Choroid plexus epithelial cell (primary cell): ENCODE results near the gene DTYMK.

Experiments used
- DNase-seq: peaks from one replicate; pipeline ENCODE4 v3.0.0-alpha.2; 2010; ENCODE audit warnings: low read depth
- H3K4me3 ChIP-seq: 2 replicates; pipeline ENCODE4 v1.5.1; 2011; ENCODE audit warnings: low read depth, mild to moderate bottlenecking, control low read depth, low read length, moderate library complexity
- TF ChIP-seq, protein P1 (sequence below): conservative IDR thresholded peaks from 2 replicates; pipeline ENCODE4 v1.5.1; 2011; ENCODE audit warnings: low read depth, mild to moderate bottlenecking, control low read depth, inconsistent platforms, low read length, moderate library complexity

DTYMK gene

DNA sequence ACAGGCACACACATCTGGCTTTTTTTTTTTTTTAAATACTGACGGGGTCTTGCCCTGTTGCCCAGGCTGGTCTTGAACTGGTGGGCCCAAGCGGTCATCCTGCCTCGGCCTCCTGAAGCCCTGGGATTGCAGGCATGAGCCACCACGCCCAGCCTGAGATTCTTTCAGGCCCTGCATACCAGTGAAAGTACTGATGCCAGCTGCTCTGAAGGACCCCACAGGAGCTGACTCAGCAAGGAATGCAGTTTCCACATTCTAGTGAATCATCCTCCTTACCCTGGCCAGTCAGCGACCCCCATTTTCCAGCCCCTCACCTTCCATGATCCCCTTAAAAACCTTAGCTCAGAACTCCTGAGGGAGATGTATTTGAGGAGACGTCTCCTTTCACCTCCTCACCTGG is 5.8 kb upstream of the DTYMK start:
- DNase-seq, result peak; percentile 88
- TF ChIP-seq, protein P1, sequence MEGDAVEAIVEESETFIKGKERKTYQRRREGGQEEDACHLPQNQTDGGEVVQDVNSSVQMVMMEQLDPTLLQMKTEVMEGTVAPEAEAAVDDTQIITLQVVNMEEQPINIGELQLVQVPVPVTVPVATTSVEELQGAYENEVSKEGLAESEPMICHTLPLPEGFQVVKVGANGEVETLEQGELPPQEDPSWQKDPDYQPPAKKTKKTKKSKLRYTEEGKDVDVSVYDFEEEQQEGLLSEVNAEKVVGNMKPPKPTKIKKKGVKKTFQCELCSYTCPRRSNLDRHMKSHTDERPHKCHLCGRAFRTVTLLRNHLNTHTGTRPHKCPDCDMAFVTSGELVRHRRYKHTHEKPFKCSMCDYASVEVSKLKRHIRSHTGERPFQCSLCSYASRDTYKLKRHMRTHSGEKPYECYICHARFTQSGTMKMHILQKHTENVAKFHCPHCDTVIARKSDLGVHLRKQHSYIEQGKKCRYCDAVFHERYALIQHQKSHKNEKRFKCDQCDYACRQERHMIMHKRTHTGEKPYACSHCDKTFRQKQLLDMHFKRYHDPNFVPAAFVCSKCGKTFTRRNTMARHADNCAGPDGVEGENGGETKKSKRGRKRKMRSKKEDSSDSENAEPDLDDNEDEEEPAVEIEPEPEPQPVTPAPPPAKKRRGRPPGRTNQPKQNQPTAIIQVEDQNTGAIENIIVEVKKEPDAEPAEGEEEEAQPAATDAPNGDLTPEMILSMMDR, result no peak
- H3K4me3 ChIP-seq, result no peak overlapping the region

DNA sequence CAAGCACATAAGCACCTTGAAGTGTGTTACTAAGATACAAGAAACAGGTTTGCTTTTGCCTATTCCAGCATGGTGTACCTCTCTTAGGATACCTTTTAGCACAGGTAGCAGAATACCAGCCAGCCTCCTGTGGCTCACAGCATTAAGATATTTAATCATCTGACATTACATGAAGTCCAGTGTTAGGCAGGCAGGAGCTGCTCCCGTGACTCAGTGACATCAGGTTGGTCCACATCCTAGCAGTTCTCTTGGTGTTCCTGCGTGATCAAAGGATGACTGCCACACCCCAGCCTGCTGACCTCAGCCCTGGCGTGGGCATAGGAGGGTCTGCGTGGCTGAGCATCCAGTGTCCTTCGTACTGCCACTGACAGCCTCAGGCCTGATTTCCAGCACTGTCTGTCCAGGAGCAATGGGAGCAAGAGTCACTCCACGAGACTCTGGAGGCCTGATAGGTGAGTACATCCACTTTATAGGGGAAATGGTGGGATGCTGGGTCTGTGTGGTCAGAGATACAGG is 3.6 kb upstream of the DTYMK start:
- DNase-seq, result no peak
- TF ChIP-seq, protein P1, result no peak

DNA sequence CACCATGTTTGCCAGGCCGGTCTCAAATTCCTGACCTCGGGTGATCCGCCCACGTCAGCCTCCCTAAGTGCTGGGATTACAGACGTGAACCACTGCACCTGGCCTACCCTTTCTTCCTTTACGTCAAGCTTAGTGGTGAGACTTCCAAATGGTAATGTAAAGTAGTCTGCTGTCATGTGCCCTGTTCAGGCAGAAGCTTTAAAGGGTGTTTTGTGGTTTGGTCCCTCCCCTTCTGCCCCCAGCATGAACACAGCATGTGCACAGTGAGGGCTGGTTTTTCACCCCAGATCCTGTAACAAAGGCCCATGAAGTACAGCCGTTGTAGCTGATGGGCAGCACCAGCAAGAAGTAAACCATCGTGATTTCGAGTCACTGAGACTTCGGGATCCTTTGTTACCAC is 2.7 kb upstream of the DTYMK start:
- no peak overlapping the region for H3K4me3 ChIP-seq
- TF ChIP-seq, protein P1, result no peak
- no peak for DNase-seq

More for the DNA sequence above, 3.6 kb upstream of the DTYMK start:
- H3K4me3 ChIP-seq, result no peak overlapping the region

DNA sequence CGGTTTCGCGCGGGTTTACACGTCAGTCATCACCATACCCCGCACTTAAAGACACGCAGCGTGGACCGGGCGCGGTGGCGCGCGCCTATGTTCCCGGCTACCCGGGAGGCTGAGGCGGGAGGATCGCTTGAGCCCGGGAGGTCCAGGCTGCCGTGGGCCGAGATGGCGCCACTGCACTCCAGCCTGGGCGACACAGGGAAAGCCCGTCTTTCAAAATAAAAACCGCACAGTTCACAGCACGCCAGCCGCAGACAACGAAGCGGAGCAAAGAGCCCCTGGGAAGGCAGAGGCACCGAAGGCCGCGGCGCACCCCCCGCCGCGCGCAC is 328 bp downstream of the DTYMK start:
- H3K4me3 ChIP-seq, result peak overlapping the region; percentile 78
- no peak for DNase-seq
- TF ChIP-seq, protein P1, result no peak

DNA sequence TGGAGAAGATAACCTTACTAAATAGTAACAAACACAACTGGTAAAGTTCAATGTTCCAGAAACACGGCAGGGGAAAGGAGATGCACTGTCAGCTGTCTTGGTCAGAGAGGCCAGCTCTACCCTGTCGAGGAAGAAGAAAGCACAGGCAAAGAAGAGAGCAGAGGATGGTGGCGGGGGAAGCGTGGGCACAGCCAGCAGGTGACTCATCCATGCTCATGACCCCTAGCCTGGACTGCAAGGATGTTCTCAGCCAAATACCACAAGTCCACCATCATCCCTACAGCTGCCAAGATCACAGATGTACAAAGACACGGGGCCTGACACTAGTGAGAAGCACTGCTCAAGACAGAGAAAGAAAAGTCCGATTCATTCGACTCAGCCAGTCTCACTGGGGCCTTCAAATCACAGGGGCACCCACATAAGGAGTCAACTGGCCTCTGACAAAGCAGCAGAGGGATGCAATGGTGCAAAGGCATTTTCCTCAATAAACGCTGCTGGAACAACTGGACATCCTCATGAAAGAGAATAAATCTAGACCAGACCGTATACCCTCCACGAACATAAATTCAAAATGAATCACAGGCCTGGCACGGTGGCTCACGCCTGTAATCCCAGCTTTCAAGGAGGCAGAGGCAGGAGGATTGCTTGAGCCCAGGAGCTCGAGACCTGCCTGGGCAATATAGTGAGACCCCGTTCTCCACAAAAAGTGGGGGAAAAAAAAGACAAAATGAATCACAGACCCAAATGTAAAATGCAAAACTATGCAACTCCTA is 5.6 kb downstream of the DTYMK start:
- no peak overlapping the region for H3K4me3 ChIP-seq
- peak; percentile 98 for DNase-seq
- TF ChIP-seq, protein P1, result no peak

DNA sequence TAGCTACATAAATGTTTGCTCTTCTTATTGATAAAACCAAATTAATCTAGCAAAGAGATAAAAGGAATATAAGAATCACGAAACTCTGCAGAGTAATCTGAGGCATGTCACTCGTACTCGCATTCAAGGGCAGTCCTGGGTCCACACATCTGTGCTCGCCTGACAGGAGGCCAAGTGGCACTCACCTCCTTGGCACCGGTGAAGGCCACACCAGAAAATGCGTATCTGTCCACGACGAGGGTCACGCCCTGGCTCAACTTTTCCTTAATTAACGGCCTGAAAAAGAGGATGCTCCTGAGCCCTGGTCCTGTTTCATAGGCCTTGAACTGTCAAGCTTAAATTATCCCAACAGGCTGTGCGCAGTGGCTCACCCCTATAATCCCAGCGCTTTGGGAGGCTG is 6.6 kb downstream of the DTYMK start:
- H3K4me3 ChIP-seq, result no peak overlapping the region
- TF ChIP-seq, protein P1, result no peak
- no peak for DNase-seq
